GM21526 (cell line): ENCODE data around the gene DNAJC17.

ENCODE experiments used
- ATAC-seq: cut with Tn5 transposase; IDR thresholded peaks from one replicate; pipeline ENCODE4 v1.9.1; 2021; ENCODE audit warnings: moderate library complexity; ENCODE audit not compliant: unreplicated experiment, low FRiP score

Gene DNAJC17

GRCh38 chr15:40746916-40747418 lies 60.3 kb downstream of the DNAJC17 start:
- no peak for ATAC-seq

DNA sequence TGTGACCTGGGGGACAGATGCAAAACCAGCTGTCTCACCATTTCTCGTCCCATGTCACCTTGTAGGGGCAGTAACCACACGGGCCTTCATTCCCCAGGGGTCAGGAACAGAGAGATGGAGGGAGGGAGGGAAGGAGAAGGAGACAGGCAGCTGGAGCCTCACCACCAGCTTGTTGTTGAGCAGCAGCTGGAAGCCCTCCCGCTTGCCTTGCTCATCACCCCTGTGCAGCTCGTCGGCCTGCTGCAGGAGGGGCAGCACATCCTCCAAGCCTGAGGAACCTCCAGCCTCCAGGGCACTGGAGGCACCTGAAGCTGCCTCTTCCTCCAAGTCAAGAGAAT lies 62.5 kb downstream of the DNAJC17 start:
- ATAC-seq: no peak

DNA sequence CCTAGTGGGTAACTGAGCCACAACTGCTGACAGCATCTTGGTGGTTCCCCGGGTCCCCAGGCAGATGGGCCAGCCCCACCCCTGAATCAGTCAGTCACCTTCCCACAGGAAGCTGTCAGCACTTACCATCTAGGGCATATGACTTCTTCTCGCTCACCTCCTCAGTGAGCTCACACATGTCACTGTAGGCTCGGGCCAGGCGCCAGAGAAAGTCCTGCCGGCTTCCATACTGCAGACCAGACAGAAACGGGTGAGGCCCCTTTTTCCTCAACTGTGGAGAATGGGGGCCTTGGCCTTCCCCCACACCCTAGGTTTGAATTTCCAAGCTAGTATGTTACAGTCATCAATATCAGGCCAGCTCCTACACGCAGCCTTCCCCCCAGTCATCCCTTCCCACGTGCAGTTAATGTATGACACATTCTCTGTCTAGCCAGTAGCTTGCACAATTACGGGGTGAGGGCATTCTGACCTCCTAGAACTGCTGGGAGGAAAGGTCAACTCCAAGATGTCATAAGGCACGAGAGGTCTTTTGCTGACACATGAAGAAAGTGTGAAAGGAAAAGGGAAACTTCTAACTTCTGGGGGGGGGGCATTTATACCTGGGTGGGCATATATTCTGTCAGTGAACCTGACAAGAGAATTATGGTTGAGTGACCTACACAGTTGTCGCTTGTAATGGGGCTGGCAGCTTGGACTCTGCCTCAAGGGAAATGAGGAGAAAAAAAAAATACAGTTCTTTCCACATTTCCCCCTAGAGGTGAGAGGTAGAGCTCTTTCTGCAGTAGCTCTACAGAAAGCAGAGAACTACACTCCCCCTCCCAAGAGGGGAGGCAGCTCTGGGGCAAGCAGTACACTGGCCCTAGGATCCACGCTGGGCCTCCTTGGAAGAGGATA lies 63.1 kb downstream of the DNAJC17 start:
- no peak for ATAC-seq

GRCh38 chr15:40743485-40743901 lies 63.8 kb downstream of the DNAJC17 start:
- no peak for ATAC-seq

GRCh38 chr15:40739854-40740253 lies 67.4 kb downstream of the DNAJC17 start:
- no peak for ATAC-seq

DNA sequence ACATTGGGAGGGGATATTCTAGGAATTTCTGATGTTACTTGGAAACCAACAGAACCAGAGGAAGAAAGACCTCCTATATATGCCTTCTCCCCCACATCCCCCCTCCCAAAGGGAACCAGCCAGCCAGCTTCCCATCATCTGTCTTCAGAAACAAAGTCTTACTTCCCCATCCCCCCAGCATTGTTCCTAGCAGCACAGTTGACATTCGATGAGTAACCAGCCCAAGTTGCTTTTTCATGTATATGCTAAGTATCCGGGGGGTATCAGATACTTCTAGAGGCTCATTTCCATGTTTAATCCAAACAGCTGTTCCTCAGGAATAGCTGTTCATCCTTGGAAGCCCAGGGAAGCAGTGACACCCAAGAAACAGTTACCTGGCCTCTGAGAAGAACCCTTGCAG lies 68.2 kb downstream of the DNAJC17 start:
- ATAC-seq: no peak

GRCh38 chr15:40737048-40737447 lies 70.2 kb downstream of the DNAJC17 start:
- no peak for ATAC-seq

DNA sequence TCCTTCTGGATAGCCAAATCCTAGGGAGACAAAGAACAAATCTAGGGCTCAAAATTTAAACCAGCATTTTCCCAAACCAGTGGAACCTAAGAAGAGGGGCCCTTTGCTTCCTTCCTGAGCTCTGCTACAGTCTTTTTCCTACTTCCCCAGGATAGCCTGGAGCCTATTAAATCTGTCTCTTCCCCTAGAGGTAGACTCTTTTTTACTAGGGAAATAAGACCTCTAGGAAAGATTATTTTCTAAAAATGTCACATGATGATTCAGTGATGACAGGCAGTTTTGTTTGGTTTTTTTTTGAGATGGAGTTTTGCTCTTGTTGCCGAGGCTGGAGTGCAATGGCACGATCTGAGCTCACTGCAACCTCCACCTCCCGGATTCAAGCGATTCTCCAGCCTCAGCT lies 70.7 kb downstream of the DNAJC17 start:
- no peak for ATAC-seq

GRCh38 chr15:40731034-40731433 lies 76.2 kb downstream of the DNAJC17 start:
- ATAC-seq: no peak

DNA sequence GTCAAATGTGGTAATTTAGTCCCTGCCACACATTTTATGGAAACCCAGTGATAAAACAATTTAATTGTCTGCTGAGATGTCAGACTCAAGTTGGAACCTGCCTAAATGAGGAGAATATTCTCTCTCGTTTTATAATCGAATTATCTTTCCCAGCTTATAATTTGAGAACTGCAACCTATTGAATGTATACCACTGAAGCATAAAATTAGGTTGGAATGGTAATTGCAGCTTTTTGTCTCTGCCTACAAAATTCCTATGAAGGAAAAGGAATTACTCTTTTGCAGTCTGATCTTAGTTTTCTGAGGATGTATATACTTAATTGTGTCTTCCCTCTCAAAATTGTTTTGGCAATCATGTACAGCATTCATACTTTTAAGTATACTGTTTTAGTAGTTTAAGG lies 83.4 kb downstream of the DNAJC17 start:
- ATAC-seq: no peak

DNA sequence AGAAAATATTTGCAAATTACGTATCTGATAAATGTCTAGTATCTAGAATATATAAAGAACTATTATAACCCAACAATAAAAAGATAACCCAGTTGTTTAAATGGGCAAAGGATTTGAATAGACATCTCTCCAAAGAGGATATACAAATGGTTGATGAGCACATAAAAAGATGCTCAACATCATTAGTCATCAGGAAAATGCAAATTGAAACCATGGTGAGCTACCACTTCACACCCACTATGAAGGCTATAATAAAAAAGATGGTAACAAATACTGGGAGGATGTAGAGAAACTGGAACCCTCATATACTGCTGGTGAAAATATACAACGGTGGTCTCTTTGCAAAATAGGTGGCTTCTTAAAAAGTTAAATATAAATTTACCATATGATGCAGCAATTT lies 84.3 kb downstream of the DNAJC17 start:
- ATAC-seq: no peak

- ATAC-seq: no peak
These were observed 84.9 kb downstream of the DNAJC17 start for GRCh38 chr15:40722354-40722753.

GRCh38 chr15:40721701-40722100 lies 85.6 kb downstream of the DNAJC17 start:
- no peak for ATAC-seq

- no peak for ATAC-seq
These were observed 91.1 kb downstream of the DNAJC17 start for GRCh38 chr15:40716165-40716564.
